HG03460 (cell line): ENCODE measurements around the gene RGS17.

Source experiments
- ATAC-seq: cut with Tn5 transposase; IDR thresholded peaks from one replicate; pipeline ENCODE4 v1.9.1; 2021; ENCODE audit not compliant: unreplicated experiment

Gene RGS17

GRCh38 chr6:152957796-152958195 lies 173.3 kb downstream of the RGS17 start:
- no peak for ATAC-seq
